Effector CD4-positive, alpha-beta T cell (primary cell): ENCODE data around the gene BLCAP.
"Not testable (repeated sequence)": the region's sequence is repeated elsewhere in the genome, so short reads cannot be mapped to it uniquely, and the experiment has no call there.

Experiments
- DNase-seq: peaks from one replicate; pipeline ENCODE4 v3.0.0-alpha.2; 2020

BLCAP gene

GRCh38 chr20:37556538-37556937 is 28.9 kb upstream of the BLCAP start:
- no peak for DNase-seq

GRCh38 chr20:37554721-37555298 is 27.1 kb upstream of the BLCAP start:
- DNase-seq = not testable (repeated sequence)

GRCh38 chr20:37552415-37552814 is 24.7 kb upstream of the BLCAP start:
- no peak for DNase-seq

DNA sequence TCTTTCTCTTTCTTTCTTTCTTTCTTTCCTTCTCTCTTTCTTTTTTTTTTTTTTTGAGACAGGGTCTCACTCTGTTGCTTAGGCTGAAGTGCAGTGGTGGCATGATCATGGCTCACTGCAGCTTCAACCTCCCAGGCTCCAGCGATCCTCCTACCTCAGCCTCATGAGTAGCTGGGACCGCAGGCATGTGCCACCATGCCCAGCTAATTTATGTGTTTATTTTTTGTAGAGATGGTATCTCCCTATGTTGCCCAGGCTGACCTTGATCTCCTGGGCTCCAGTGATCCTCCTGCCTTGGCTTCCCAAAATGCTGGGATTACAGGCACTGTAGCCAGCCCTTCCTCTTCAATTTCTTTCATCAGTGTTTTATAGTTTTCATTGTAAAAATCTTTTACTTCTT is 24.0 kb upstream of the BLCAP start:
- DNase-seq = not testable (repeated sequence)

DNA sequence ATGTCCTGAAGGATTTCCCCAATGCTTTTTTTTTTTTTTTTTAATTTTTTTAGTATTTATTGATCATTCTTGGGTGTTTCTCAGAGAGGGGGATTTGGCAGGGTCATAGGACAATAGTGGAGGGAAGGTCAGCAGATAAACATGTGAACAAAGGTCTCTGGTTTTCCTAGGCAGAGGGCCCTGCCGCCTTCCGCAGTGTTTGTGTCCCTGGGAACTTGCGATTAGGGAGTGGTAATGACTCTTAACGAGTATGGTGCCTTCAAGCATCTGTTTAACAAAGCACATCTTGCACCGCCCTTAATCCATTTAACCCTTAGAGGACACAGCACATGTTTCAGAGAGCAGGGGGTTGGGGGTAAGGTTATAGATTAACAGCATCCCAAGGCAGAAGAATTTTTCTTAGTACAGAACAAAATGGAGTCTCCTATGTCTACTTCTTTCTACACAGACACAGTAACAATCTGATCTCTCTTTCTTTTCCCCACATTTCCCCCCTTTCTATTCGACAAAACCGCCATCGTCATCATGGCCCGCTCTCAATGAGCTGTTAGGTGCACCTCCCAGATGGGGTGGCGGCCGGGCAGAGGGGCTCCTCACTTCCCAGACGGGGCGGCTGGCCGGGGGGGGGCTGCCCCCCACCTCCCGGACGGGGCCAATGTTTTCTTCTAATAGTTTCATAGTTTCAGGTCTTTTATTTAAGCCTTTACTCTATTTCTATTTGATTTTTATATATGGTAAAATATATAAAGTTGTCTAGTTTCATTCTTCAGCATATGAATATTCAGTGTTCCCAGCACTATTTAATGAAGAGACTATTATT is 22.6 kb upstream of the BLCAP start:
- DNase-seq = not testable (repeated sequence)

DNA sequence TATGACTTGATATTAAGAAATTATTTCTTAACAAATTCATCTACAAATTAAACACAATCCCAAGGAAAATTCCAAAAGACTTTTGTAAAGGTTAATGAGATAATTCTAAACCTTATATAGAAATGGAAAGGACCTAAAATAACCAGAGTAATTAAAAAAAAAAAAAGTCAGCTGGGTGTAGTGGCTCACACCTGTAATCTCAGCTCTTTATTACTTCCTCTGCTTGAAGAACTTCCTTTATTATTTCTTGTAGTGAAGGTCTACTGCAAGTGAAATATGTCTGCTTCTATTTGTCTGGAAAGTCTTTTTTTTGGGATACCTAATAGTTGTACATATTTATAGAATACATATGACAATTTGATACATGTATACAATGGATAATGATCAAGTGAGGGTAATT is 20.2 kb upstream of the BLCAP start:
- no peak for DNase-seq

DNA sequence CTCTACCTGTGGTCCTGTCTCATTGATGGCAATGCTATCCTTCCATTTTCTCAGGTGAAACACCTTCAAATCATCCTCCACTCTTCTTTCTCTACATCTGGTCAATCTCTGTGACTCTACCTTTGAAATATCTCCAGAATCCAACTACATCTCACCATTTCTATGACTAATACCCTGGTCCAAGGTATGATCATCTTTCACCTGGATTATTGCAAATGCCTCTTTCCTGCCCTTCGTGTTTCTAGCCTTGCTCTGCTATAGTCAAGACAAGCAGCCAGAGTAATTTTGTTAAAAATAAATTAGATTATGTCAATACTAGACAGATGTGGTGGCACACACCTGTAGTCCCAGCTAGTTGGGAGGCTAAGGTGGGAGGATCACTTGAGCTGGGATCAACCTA is 17.8 kb upstream of the BLCAP start:
- DNase-seq = no peak

GRCh38 chr20:37544386-37544785 is 16.7 kb upstream of the BLCAP start:
- no peak for DNase-seq

GRCh38 chr20:37543828-37544227 is 16.2 kb upstream of the BLCAP start:
- DNase-seq = no peak

DNA sequence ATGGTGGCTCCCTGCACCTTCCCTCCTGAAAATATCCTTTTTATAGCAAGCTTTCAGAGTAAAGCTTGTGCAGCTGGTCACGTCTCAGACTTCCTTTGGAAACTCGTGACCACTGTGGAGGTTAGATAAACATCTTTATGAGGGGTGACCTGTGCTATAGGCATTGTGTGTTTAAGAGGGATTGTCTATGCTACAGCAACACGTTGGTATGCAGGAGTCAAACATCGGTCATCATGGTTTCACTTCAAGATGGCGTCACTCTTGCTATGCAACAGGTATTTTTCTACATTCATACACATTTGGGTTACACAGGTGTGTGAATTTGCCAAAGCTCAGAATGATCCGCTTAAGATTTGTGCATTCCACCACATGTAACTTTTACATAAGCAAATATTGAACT is 14.6 kb upstream of the BLCAP start:
- no peak for DNase-seq

GRCh38 chr20:37541326-37541725 is 13.7 kb upstream of the BLCAP start:
- DNase-seq = no peak

GRCh38 chr20:37540838-37541237 is 13.2 kb upstream of the BLCAP start:
- not testable (repeated sequence) for DNase-seq

DNA sequence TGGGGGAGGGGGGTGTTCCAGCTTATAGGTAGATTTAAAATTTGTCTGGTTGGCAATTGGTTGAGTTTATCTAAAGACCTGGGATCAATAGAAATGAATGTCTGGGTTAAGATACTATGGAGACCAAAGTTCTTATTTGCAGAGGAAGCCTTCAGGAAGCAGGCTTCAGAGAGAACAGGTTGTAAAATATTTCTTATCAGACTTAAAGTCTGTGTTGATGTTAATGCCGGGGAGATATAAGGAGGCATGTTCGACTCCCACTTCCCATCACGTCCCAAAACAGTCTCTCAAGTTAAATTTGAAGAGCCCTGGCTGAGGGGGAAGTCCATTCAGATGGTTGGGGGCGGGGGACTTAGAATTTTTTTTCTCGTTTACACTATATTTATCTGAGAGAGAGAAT is 12.3 kb upstream of the BLCAP start:
- DNase-seq = no peak

GRCh38 chr20:37539424-37539823 is 11.7 kb upstream of the BLCAP start:
- no peak for DNase-seq

DNA sequence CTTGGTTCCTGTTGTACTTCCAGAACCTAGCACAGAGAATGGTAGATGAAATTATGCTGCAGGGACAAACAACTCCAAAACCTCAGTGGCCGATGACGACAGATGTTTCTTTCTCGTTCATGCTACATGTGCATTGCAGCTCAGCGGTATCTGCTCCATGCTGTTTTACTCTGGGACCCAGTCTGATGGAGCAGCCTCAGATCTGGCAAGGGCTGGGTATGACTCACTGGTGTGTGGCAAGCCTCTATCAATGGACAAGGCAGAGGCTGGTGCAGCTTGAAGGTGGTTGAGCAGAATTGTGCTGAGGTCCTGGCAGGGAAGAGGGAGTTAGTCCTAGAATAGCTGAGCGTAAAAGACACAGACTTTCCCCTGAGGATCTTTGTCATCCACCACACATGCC is 10.3 kb upstream of the BLCAP start:
- no peak for DNase-seq

- DNase-seq = no peak
These were observed 9.8 kb upstream of the BLCAP start for GRCh38 chr20:37537505-37537904.

DNA sequence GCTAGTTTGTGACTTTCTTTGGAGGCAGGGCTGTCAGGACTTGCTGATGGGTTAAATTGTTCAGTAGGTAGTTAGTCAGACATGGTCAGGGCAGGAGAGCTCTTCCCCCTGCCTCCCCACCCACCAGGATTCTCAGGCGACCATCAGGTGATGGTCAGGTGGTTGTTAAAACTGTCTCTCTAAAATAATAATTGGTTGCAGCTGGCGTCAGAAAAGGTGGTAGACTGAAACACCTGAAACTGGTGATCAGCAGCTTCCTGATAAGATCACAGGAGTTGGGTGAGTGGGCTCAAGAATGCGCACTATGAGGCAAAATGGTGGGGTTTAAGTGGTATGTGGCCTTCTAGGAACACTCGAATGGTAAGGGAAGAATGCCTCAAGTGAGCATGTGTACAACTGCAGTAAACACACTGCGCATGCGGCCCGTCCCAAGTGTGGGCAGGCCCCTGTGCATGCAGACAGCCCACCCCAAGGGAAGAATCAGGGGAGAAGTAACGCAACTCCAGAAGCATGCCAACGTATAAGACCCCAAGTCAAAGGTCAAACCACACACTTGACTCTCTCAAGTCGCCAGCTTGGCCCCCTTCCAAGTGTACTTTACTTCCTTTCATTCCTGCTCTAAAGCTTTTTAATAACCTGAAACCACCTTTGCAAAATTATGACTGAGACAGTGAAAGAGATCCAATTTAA is 7.9 kb upstream of the BLCAP start:
- no peak for DNase-seq

GRCh38 chr20:37534401-37535157 is 6.9 kb upstream of the BLCAP start:
- DNase-seq = peak; percentile 46

GRCh38 chr20:37533154-37533715 is 5.6 kb upstream of the BLCAP start:
- DNase-seq = no peak

GRCh38 chr20:37531856-37532255 is 4.2 kb upstream of the BLCAP start:
- DNase-seq = no peak

DNA sequence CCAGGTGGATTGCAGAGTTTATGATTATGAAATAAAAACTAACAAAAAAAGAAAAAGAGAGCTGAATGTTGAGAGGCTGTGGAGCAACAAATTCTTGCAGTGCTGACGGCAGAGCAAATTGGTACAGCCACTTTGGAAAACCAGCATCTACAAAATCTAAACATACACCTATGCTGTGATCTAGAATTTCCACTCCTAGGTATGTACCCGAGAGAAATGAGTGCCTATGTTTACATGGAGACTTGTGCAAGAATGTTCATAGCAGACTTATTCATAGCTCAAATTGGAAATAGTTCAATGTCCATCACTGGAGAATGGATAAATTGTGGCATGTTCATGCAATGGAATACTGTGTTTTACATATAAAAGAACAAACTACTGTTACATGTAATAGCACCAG is 3.0 kb upstream of the BLCAP start:
- no peak for DNase-seq

DNA sequence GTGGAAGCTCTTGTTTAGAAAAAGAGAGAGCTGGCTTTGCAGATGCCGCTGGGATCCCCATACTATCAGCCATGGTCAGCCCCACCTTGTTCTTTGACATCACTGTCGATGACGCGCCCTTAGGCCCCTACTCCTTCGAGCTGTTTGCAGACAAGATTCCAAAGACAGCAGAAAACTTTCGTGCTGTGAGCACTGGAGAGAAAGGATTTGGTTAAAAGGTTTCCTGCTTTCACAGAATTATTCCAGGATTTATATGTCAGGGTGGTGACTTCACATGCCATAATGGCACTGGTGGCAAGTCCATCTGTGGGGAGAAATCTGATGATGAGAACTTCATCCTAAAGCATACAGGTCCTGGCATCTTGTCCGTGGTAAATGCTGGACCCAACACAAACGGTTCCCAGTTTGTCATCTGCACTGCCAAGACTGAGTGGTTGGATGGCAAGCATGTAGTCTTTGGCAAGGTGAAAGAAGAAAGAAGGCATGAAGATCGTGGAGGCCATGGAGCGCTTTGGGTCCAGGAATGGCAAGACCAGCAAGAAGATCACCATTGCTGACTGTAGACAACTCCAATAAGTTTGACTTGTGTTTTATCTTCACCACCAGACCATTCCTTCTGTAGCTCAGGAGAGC is 2.4 kb upstream of the BLCAP start:
- DNase-seq = no peak
